8988T (cell line): ENCODE measurements around the gene PLD5.
"Not testable (repeated sequence)": the region's sequence is repeated elsewhere in the genome, so short reads cannot be mapped to it uniquely, and the experiment has no call there.

ENCODE experiments used
- DNase-seq: peaks from one replicate; pipeline ENCODE4 v3.0.0; 2011

The PLD5 gene

GRCh38 chr1:242477944-242478343 is 46.6 kb downstream of the PLD5 start:
- DNase-seq = no peak

GRCh38 chr1:242470774-242471173 is 53.7 kb downstream of the PLD5 start:
- no peak for DNase-seq

- DNase-seq = no peak
Measured at GRCh38 chr1:242468784-242469183, 55.7 kb downstream of the PLD5 start.

- peak; percentile 17 for DNase-seq
Measured at GRCh38 chr1:242467556-242468145, 56.8 kb downstream of the PLD5 start.

GRCh38 chr1:242462867-242463266 is 61.6 kb downstream of the PLD5 start:
- no peak for DNase-seq

- not testable (repeated sequence) for DNase-seq
Measured at GRCh38 chr1:242459740-242460139, 64.8 kb downstream of the PLD5 start.

- no peak for DNase-seq
Measured at GRCh38 chr1:242456726-242457269, 67.7 kb downstream of the PLD5 start.

GRCh38 chr1:242455052-242455361 is 69.5 kb downstream of the PLD5 start:
- DNase-seq = no peak

- no peak for DNase-seq
Measured at GRCh38 chr1:242454262-242455051, 70.0 kb downstream of the PLD5 start.

- DNase-seq = no peak
Measured at GRCh38 chr1:242452573-242452972, 71.9 kb downstream of the PLD5 start.

GRCh38 chr1:242449661-242450060 is 74.8 kb downstream of the PLD5 start:
- no peak for DNase-seq

GRCh38 chr1:242448910-242449645 is 75.4 kb downstream of the PLD5 start:
- no peak for DNase-seq

- DNase-seq = no peak
Measured at GRCh38 chr1:242447689-242448088, 76.8 kb downstream of the PLD5 start.

- no peak for DNase-seq
Measured at GRCh38 chr1:242440757-242441156, 83.7 kb downstream of the PLD5 start.

GRCh38 chr1:242435200-242435599 is 89.3 kb downstream of the PLD5 start:
- no peak for DNase-seq

- no peak for DNase-seq
Measured at GRCh38 chr1:242432491-242433095, 91.9 kb downstream of the PLD5 start.

GRCh38 chr1:242431786-242432185 is 92.7 kb downstream of the PLD5 start:
- DNase-seq = no peak

GRCh38 chr1:242430956-242431355 is 93.5 kb downstream of the PLD5 start:
- DNase-seq = no peak

- DNase-seq = no peak
Measured at GRCh38 chr1:242428399-242429190, 95.9 kb downstream of the PLD5 start.

- no peak for DNase-seq
Measured at GRCh38 chr1:242427519-242427918, 97.0 kb downstream of the PLD5 start.

- no peak for DNase-seq
Measured at GRCh38 chr1:242426271-242426905, 98.1 kb downstream of the PLD5 start.

GRCh38 chr1:242425232-242425631 is 99.3 kb downstream of the PLD5 start:
- no peak for DNase-seq
